GM19240 (cell line): ENCODE data around the gene COL24A1.
"Not testable (repeated sequence)": the region's sequence is repeated elsewhere in the genome, so short reads cannot be mapped to it uniquely, and the experiment has no call there.

Source experiments
- DNase-seq: peaks from one replicate; pipeline ENCODE4 v3.0.0; 2011; ENCODE audit warnings: low spot score; ENCODE audit not compliant: insufficient read length

COL24A1 gene

GRCh38 chr1:85992791-85993190 is 163.8 kb downstream of the COL24A1 start:
- DNase-seq: no peak

- DNase-seq: no peak
Measured at GRCh38 chr1:85991261-85991660, 165.3 kb downstream of the COL24A1 start.

DNA sequence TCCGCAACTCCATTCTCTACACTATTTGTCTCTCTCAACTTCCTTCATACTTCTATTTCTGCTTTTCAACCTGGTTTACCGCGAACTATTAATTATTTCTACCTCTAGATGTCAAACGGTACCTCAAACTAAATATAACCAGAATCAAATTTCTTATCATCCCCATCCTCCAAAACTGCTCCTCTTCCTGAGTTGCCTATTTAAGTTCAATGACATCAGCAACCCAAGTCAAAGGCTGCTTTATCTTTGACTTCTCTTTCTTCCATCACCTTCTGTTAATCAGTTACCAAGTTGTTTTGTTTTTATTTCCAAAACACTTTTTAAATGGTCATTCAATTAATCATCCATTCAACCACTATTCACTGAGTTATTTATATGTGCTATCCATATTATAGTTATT is 171.9 kb downstream of the COL24A1 start:
- DNase-seq: no peak

DNA sequence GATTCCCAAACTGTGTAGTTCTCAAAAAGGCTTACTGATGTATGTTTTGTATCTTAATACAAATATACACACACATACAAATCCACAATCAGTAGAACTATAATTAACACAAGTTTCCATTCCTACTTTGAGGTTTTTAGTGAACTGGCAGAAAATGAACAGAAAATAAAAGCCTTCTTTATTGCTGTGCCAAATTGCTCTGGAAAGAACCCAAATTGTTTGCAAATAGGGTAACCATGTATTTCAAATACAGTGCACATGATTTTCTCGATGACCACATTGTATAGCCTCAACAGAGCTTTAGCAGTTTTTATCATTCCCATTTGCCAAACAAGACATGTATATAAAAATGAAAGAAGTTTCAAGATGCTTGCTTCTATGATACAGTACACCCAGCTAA is 173.3 kb downstream of the COL24A1 start:
- no peak for DNase-seq

DNA sequence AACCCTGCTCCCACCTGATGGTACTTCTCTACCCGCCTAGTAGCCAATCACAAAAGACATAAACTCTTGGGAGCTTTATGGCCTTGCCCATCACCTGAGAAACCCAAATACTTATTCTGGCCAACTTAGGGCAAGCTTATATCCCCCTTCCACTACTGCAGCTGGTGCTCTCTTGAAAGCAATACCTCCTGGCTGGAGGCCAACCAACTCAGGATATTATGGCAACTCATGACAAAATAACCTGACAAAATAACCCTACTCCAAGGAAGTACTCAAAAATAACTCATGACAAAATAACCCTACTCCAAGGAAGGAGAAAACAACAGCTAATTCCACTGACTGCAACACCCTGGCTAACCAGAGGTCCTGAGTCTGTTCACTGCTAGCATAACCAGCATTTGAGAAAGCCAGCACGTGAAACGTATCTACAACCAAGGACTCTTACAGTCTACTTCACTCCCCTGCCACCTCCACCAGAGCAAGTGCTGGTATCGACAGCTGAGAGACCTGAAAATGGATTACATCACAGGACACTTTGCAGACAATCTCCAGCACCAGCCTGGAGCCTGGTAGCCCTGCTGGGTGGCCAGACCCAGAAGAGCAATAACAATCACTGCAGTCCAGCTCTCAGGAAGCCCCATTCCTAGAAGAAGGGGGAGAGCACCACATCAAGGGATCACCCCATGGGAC is 179.9 kb downstream of the COL24A1 start:
- DNase-seq: no peak

DNA sequence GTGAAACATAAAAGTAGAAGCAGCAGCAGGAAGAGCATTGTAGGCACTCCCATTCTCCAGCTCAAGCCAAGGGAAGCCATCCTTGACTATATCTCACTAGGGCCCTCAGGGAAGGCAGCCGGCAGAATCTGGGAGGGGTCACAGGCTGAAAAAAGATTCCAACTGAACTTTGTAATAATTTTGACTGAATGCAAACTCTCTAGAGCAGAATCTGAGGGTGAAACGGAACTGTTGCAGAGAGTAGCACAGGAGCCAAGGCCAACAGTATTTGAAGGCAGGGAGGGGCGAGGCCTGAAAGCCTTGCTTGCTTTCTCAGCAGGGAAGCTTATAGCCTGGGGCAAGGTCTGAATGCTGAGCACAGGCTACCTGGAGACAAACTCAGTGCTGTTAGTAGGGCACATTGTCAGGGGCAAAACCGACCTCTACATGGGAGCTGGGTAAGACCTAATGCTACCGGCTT is 180.6 kb downstream of the COL24A1 start:
- DNase-seq: no peak

GRCh38 chr1:85962457-85962856 is 194.1 kb downstream of the COL24A1 start:
- DNase-seq: no peak

GRCh38 chr1:85957760-85958159 is 198.8 kb downstream of the COL24A1 start:
- DNase-seq: no peak

- DNase-seq: not testable (repeated sequence)
Measured at GRCh38 chr1:85955218-85955617, 201.4 kb downstream of the COL24A1 start.

DNA sequence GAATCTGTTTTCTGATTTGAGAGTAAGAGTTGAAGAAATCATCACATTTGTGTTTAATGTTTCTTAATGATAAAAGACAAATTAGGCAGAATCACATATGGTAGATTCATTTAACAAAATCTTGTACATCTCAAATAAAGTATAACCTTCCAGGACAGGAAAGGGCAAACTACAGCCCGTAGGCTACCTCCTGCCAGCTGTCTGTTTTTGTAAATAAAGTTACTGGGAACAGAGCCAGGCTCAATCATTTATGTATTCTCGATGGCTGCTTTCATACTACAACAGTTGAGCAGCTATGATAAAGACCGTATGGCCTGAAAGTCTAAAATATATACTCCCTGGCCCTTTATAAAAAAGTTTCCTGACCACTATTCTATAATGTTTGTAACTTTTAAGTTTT is 204.1 kb downstream of the COL24A1 start:
- no peak for DNase-seq

DNA sequence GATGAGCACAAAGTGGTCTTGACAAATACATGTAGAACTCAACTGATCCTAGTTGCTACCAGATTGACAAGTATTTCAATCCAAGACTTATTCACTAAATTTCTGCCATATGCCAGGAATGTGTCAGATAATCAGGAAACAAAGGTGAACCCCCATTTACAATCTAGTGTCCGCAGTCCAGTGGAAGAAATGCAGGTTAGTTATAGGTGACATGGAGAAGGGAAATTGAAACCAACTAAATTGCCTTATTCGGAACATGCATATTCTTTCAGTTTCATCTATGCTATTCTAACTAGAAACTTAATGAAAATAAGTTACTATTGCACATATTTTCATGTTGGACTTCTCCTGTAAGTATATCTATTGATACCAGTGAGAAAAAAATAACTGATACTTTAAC is 209.4 kb downstream of the COL24A1 start:
- no peak for DNase-seq

- DNase-seq: no peak
Measured at GRCh38 chr1:85943945-85944344, 212.6 kb downstream of the COL24A1 start.

GRCh38 chr1:85943526-85943925 is 213.0 kb downstream of the COL24A1 start:
- DNase-seq: no peak

DNA sequence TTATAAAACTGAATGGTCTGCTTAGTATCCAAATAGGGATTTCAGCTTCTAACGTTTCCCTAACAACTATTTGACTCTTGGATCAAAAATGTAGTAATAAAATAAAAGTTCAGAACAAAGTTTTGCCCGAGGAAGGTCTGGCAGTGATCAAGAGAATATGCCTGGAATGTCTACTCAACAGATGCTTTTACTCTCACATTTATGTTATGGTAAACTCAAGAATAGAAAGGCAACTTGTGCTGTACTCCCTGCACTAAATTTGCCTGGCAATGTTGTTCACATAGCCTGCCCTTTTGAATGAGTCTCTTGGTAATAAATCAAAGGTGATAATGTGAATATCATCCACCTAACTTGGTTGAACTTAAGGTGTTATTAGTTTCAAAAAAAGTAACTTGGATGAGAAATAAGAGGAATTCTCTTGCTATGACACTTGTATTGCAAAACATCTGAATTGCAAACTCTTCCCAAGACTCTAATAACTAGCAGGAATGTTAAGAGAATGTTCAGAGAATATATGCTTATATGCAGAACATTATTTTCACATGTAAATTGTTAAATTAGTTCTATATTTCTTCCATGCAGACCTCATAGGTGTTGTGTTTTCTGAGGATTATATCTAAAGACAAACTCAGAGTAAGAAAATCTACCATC is 215.8 kb downstream of the COL24A1 start:
- no peak for DNase-seq

DNA sequence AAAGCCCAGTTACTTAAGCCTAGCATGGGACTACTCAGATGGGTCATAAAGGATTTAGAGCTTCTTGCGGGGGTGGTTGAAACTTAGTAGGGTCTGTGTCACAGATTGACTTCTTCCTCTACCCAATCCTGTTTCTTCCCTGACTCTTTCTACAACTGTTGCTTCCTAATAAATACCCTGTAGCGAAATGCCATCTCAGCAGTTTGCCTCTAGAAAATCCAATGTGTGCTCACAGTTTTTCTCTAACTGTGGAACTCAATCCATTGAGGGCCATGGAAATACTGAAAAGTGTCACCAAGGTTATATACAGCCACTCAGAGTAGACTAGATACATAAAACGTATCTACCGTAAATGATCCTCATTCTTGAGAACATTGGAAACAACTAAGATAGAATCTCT is 217.7 kb downstream of the COL24A1 start:
- no peak for DNase-seq

GRCh38 chr1:85936470-85936869 is 220.1 kb downstream of the COL24A1 start:
- no peak for DNase-seq

DNA sequence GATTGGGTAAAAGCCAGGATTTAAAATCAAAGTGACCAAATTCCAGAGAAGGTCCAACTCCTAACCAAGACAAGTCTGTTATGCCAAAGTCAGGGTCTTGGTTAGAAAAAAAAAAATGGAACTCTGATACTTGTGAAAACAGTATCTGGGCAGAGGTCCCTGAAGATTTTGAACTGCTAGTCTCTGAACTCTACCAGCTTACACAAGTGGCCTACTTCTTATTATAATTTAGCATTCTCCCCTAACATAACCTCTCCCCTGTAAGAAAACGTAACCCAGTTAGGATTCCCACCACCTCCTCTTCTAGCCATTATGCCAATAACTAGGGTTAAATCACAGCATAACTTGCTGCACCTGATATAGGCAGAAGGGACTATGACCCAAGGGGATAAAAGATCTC is 220.5 kb downstream of the COL24A1 start:
- DNase-seq: no peak

DNA sequence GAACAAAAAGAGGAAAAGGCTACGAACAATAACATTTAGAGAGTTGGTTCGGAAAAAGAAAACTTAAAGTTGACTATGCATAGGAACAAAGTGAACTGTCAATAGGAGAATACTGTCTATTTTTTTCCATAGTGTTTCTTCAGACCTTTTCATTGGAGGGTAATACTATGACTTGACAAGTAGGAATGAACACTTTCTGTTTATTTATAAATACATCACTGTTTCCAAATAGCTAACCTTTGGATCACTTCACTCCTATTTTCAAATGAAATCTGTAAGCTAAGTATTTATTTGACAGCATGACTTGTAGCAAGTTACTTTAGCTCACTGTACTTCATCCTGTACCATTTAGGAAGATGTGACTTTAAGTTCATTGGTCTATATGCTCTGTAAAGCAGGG is 221.3 kb downstream of the COL24A1 start:
- no peak for DNase-seq

- no peak for DNase-seq
Measured at GRCh38 chr1:85934516-85934915, 222.1 kb downstream of the COL24A1 start.

DNA sequence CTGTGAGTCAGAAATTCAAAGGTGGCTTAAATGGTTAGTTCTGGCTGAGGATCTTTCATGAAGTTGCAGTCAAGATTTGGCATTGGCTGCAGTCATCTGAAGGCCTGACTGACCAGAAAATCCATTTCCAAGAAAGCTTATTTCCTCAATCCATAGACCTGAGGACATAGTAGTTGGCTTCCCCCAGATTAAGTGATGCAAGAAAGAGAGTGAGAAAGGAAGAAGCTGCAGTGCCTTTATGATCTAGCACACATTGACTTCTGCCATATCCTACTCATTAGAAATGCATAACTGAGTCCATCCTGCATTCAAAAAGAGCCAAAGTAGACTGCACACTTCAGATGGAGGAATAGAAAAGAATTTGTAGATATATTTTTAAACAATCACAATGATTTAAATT is 222.6 kb downstream of the COL24A1 start:
- no peak for DNase-seq

- no peak for DNase-seq
Measured at GRCh38 chr1:85911742-85912141, 244.8 kb downstream of the COL24A1 start.

DNA sequence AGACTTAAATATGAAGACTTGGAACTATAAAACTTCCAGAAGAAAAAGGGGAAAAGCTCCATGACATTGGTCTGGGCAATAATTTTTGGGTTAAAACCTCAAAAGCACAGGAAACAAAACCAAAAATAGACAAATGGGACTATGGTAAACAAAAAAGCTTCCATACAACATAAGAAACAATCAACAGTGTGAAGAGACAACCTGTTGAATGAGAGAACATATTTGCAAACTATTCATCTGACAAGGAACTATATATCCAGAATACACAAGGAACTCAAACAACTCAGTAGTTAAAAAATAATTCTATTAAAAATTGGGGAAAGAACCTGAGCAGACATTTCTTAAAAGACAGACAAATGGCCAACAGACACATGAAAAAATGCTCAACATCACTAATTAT is 255.7 kb downstream of the COL24A1 start:
- DNase-seq: no peak

GRCh38 chr1:85898861-85899260 is 257.7 kb downstream of the COL24A1 start:
- no peak for DNase-seq
